ENCODE data around the gene PRR35. TPM values are rescaled to one million over a fixed set of nuclear protein-coding genes. Genes with fewer than 3 reads are reported as not detected.

Gene PRR35
- total and polyA plus RNA-seq, 4 donors = not detected

- H3K27me3 ChIP-seq (ENCODE audit: control insufficient read depth in 4 of 4, insufficient read depth in 4 of 4, low read length in 3 of 4) = no peaks in the 10 kb centered on the region
These were observed 35.1 kb upstream of the PRR35 start for GRCh38 chr16:525123-525519.

GRCh38 chr16:525520-526180, 34.5 kb upstream of the PRR35 start:
- H3K4me3 ChIP-seq (ENCODE audit: low read depth in 1 of 3, low read length in 3 of 3) = peak overlapping the region in 2 of 3 donors; percentile 49 to 89

More at GRCh38 chr16:525123-525519, 35.1 kb upstream of the PRR35 start:
- TF ChIP-seq FOXA1 (IDR thresholded peaks at IDR 0.05) (no peak), HNF4G (IDR thresholded peaks at IDR 0.05) (no peak), ATF3 (IDR thresholded peaks at IDR 0.05) (no peak), TAF1 (conservative IDR thresholded peaks at IDR 0.05) (no peak), SP1 (IDR thresholded peaks at IDR 0.05) (no peak), NR2F2 (IDR thresholded peaks at IDR 0.05) (no peak), RXRA (IDR thresholded peaks at IDR 0.05) (no peak)
- no peak for DNase-seq (ENCODE audit: low spot score)
- Histone ChIP-seq H3K9ac (ENCODE audit: low read depth in 1 of 2, low read length in 2 of 2) (no peak overlapping the region), H3K9me3 (ENCODE audit: control insufficient read depth in 4 of 4, low read length in 3 of 4) (no peaks in the 10 kb centered on the region), H3K4me1 (ENCODE audit: control insufficient read depth in 4 of 4, insufficient read depth in 4 of 4, low read length in 3 of 4) (peaks cover 14 to 35% (median 29%) of the 10 kb centered on the region in 4 donors), H3K36me3 (ENCODE audit: control insufficient read depth in 4 of 4, insufficient read depth in 3 of 4, low read depth in 1 of 4, low read length in 3 of 4) (peaks cover 4 to 9% (median 6%) of the 10 kb centered on the region in 4 donors), H3K27ac (ENCODE audit: low read depth in 1 of 2, low read length in 2 of 2) (no peak overlapping the region), H3K4me3 (ENCODE audit: low read depth in 1 of 3, low read length in 3 of 3) (no peak overlapping the region)
- WGBS = 91% methylated on average over 8 of the region's 8 CpGs

GRCh38 chr16:526181-527014, 33.8 kb upstream of the PRR35 start:
- H3K27me3 ChIP-seq (ENCODE audit: control insufficient read depth in 4 of 4, insufficient read depth in 4 of 4, low read length in 3 of 4) = no peaks in the 10 kb centered on the region
- H3K4me3 ChIP-seq (ENCODE audit: low read depth in 1 of 3, low read length in 3 of 3) = peak overlapping the region; percentile 49 to 89 (median 64)
- peak overlapping the region; percentile 95 to 98 for H3K27ac ChIP-seq (ENCODE audit: low read depth in 1 of 2, low read length in 2 of 2)
- peak; percentile 61 for DNase-seq (ENCODE audit: low spot score)
- WGBS = 11% methylated on average over 26 of the region's 26 CpGs
- H3K9me3 ChIP-seq (ENCODE audit: control insufficient read depth in 4 of 4, low read length in 3 of 4) = no peaks in the 10 kb centered on the region
- no peaks in the 10 kb centered on the region for H3K36me3 ChIP-seq (ENCODE audit: control insufficient read depth in 4 of 4, insufficient read depth in 3 of 4, low read depth in 1 of 4, low read length in 3 of 4)
- peak overlapping the region; percentile 36 to 84 for H3K9ac ChIP-seq (ENCODE audit: low read depth in 1 of 2, low read length in 2 of 2)
- peaks cover 14 to 42% (median 34%) of the 10 kb centered on the region in 4 donors for H3K4me1 ChIP-seq (ENCODE audit: control insufficient read depth in 4 of 4, insufficient read depth in 4 of 4, low read length in 3 of 4)
- TF ChIP-seq NR2F2 (IDR thresholded peaks at IDR 0.05) (no peak), FOXA2 (IDR thresholded peaks at IDR 0.05) (no peak), TAF1 (conservative IDR thresholded peaks at IDR 0.05) (no peak), CTCF (IDR thresholded peaks at IDR 0.05; ENCODE audit: low read depth, low read length, missing input control) (no peak), REST (IDR thresholded peaks at IDR 0.05) (no peak), HNF4A (conservative IDR thresholded peaks at IDR 0.05) (no peak)

More at GRCh38 chr16:525520-526180, 34.5 kb upstream of the PRR35 start:
- peak; percentile 2 for TF ChIP-seq CTCF (IDR thresholded peaks at IDR 0.05; ENCODE audit: low read depth, low read length, missing input control)
- TF ChIP-seq FOXA1 (IDR thresholded peaks at IDR 0.05) = no peak
- H3K27ac ChIP-seq (ENCODE audit: low read depth in 1 of 2, low read length in 2 of 2) = peak overlapping the region; percentile 95 to 98
- H3K36me3 ChIP-seq (ENCODE audit: control insufficient read depth in 4 of 4, insufficient read depth in 3 of 4, low read depth in 1 of 4, low read length in 3 of 4) = peaks cover 0 to 3% (median under 1%) of the 10 kb centered on the region in 4 donors
- DNase-seq (ENCODE audit: low spot score) = no peak
- H3K9me3 ChIP-seq (ENCODE audit: control insufficient read depth in 4 of 4, low read length in 3 of 4) = no peaks in the 10 kb centered on the region
- H3K4me1 ChIP-seq (ENCODE audit: control insufficient read depth in 4 of 4, insufficient read depth in 4 of 4, low read length in 3 of 4) = peaks cover 14 to 40% (median 34%) of the 10 kb centered on the region in 4 donors
- no peak overlapping the region for H3K9ac ChIP-seq (ENCODE audit: low read depth in 1 of 2, low read length in 2 of 2)
- no peaks in the 10 kb centered on the region for H3K27me3 ChIP-seq (ENCODE audit: control insufficient read depth in 4 of 4, insufficient read depth in 4 of 4, low read length in 3 of 4)
- WGBS = 82% methylated on average over 13 of the region's 13 CpGs
